LHCN-M2 (cell line): ENCODE results near the gene INTS1. TPM values are rescaled to one million over a fixed set of nuclear protein-coding genes. Genes with fewer than 3 reads are reported as not detected.
A peak's percentile ranks its signal among the peaks of the same experiment; 100 is the strongest.

ENCODE experiments used
- DNase-seq: peaks from one replicate; pipeline ENCODE4 v3.0.0-alpha.2; 2012; ENCODE audit warnings: low read depth
- polyA plus RNA-seq: library from polyadenylated mRNA; unstranded; fragments of >200 nt; gene quantifications from one replicate; pipeline ENCODE4 v1.2.1, GENCODE V29; 2012; ENCODE audit warnings: missing spikeins
- total RNA-seq: library from RNA; depleted of rRNA; stranded (reverse); fragments of >200 nt; gene quantifications from 2 replicates; pipeline ENCODE4 v1.2.3, GENCODE V29; 2014; rRNA removed

The INTS1 gene, protein sequence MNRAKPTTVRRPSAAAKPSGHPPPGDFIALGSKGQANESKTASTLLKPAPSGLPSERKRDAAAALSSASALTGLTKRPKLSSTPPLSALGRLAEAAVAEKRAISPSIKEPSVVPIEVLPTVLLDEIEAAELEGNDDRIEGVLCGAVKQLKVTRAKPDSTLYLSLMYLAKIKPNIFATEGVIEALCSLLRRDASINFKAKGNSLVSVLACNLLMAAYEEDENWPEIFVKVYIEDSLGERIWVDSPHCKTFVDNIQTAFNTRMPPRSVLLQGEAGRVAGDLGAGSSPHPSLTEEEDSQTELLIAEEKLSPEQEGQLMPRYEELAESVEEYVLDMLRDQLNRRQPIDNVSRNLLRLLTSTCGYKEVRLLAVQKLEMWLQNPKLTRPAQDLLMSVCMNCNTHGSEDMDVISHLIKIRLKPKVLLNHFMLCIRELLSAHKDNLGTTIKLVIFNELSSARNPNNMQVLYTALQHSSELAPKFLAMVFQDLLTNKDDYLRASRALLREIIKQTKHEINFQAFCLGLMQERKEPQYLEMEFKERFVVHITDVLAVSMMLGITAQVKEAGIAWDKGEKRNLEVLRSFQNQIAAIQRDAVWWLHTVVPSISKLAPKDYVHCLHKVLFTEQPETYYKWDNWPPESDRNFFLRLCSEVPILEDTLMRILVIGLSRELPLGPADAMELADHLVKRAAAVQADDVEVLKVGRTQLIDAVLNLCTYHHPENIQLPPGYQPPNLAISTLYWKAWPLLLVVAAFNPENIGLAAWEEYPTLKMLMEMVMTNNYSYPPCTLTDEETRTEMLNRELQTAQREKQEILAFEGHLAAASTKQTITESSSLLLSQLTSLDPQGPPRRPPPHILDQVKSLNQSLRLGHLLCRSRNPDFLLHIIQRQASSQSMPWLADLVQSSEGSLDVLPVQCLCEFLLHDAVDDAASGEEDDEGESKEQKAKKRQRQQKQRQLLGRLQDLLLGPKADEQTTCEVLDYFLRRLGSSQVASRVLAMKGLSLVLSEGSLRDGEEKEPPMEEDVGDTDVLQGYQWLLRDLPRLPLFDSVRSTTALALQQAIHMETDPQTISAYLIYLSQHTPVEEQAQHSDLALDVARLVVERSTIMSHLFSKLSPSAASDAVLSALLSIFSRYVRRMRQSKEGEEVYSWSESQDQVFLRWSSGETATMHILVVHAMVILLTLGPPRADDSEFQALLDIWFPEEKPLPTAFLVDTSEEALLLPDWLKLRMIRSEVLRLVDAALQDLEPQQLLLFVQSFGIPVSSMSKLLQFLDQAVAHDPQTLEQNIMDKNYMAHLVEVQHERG (N-terminal part only)
- 68.9 and 69.6 TPM in 2 replicates for total RNA-seq
- polyA plus RNA-seq = 64.5 TPM

GRCh38 chr7:1503816-1504775 lies at the start of gene INTS1:
Gene INTS1 (minus strand): TSS chr7:1504389. CDS start chr7:1503960, 429 bp downstream.
- DNase-seq = peak; percentile 90

- DNase-seq = no peak
Measured at GRCh38 chr7:1553512-1554210, 49.5 kb upstream of the INTS1 start.

DNA sequence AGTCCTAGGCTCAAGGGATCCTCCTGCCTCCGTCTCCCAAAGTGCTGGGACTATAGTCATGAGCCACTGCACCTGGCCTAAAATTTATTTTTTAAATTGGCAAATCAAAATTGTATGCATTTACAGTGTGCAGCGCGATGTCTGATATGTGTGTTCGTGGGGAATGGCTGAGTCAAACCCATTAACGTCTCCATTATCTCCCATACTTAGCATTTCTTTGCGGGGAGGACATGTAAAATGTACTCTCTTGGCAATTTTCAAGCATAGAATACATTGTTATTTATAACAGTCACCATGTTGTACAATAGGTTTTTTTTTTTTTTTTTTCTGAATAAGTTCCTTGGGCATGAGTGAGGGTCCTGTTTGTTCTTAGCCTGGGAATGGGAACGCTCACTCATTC lies 48.0 kb upstream of the INTS1 start:
- no peak for DNase-seq

DNA sequence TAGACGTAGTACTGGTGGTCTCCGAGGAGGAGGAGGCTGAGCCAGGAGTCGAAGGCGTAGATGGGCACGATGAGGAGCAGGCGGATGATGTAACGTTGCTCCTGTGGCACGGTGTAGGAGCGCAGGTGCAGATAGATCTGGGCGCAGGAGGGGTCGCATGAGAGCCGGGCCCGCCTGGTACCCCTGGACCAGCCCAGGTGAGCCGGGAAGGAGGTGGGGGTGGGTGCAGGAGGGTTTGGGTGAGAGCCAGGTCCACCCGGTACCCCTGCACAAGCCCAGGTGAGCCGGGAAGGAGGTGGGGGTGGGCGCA lies 46.6 kb upstream of the INTS1 start:
- no peak for DNase-seq

DNA sequence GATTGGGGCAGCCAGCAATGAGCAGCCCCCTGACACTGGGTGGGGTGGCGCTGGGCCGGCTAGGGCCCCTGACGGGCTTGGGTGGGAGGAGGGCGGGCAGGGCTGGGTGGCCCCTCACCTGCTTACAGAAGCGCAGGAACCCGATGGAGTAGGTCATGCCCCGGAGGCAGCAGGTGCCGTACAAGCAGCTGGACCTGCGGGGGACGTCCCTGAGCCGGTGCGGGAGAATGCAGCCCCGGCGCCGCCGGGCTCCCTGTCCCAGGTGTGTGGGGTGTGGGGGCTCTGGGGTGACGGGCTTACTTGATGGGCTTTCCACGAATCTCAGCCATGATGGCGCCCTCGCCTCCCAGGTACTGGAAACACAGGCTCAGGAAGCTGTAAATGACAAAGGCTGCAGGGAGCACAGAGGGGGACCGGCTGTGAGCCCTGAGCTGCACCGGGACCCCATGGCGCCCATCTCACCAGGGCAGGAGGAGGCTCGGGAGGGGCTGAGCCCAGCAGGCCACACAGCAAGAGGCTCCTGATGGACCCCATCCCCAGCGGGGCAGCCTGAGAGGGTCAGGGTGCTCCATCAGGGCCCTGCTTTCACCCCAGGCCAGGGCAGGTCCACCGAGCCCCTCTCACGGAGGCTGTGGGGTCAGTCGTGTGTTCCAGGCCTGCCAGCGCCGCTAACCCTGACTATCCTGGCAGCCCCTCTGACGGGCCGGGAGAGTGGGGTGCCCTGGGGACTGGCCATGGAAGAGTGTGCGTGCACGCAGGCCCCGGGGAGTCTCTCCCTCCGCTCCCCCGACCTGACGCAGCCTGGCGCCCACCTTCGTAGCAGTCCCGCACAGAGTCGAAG lies 46.0 kb upstream of the INTS1 start:
- DNase-seq = no peak

GRCh38 chr7:1549357-1550004 lies 45.3 kb upstream of the INTS1 start:
- no peak for DNase-seq

- DNase-seq = no peak
Measured at GRCh38 chr7:1548944-1549343, 44.8 kb upstream of the INTS1 start.

GRCh38 chr7:1548438-1548831 lies 44.2 kb upstream of the INTS1 start:
- DNase-seq = no peak

DNA sequence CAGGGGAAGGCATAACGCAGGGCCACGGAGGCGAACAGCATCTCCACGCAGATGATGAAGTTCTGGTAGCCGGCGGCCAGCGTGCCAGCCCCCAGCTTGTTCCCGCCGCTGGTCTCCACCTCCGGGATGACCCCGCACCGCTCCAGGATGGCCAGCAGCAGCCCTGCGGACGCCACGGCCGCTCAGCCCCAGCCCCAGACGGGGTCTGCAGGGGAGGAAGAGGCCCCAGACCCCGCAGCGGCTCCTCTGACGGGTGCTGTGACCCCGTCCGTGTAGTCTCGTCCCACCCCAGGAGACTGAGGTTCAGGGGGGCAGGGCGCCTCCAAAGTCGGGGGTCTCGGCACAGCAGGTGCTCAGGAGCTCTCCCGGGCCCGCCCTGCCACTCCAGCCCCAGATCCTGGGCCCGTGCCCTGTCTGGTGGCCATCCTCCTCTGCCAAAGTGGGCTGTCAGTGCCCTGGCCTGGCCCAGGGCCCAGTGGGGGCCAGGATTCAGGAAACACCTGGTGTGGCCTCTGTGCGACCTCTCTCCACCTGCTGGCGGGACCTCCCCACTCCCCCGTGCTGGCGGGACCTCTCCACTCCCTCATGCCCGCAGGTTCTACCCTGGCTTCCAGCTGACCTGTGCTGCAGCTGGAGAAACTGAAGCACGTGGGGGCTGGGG lies 43.7 kb upstream of the INTS1 start:
- DNase-seq = no peak

- no peak for DNase-seq
Measured at GRCh38 chr7:1546909-1547776, 43.0 kb upstream of the INTS1 start.

GRCh38 chr7:1546274-1546908 lies 42.2 kb upstream of the INTS1 start:
- no peak for DNase-seq

GRCh38 chr7:1545417-1546246 lies 41.4 kb upstream of the INTS1 start:
- no peak for DNase-seq

DNA sequence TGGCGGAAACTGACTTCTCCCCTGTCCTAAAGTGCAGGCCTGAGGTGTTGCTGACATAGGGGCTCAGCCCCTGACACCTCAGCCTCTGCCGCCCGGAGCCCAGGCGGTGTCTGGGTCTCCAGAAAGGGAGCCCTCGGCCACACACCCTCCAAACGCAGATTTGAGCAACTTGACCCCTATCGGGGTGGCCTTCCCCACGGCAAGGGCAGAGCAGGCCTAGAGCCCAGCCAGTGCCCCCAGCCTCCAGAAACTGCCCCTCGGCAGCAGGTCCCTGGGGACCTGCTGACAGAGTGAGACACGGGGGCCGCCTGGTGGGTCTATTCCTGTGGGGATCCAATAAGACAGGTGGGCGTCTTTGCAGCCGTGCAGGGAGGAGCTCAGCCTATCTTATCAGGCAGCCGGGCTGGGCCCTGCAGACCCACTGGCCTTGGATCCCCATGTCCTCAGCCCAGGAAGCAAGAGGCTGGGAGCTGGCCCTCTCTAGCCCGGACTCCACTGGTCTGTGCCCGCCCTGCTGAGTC lies 40.8 kb upstream of the INTS1 start:
- no peak for DNase-seq

DNA sequence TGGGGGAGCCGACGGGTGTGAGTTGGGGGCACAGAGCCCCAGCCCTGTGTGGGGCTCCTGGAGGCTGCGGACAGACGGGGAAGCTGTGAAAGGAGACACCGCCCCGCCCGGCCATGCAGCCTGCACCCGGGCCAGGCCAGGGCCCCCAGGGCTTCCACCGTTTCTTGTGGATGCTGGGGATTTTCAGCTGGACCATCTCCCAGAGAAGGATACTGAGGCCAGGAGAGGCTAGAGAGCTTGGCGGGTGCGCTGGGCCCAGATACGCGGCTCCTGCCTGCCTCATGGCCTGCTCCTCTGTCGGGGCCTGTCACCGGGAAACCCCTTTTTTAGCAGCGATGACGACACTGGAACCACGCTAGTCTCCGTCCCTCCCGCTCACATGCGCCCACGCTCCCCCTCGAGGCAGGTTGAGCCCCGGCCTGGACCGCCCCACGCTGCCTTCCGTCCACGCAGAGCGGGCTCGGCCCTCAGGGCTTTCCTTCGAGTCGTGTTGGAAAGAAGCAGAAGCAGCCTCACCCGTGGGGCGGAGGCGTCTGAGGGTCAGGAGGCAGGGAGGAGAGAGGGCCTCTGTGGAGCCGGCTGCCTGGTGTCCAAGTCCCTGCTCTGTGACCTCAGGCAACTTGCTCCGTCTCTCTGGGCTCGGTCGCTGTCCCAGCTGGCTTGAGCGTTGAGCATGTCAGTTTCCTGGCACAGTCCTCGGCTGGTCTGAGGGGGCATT lies 40.1 kb upstream of the INTS1 start:
- DNase-seq = no peak

DNA sequence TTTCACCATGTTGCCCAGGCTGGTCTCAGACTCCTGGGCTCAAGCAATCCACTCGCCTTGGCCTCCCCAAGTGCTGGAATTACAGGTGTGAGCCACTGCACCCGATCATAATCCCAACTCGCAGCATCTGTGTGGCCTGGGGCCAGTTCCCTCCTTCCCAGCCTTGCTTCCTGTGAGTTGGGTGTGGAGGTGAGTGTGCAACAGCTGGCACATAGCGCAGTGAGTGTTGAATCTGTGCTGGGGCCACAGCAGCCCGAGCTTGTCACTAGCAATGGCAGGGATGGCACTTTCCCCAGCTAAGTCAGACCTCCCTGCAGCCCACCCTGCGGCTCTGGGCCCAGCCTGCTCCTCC lies 39.6 kb upstream of the INTS1 start:
- no peak for DNase-seq
